GM21723 (cell line): ENCODE measurements around the gene CAMTA1.
"Not testable (repeated sequence)": the region's sequence is repeated elsewhere in the genome, so short reads cannot be mapped to it uniquely, and the experiment has no call there.

Source experiments
- ATAC-seq: cut with Tn5 transposase; IDR thresholded peaks from one replicate; pipeline ENCODE4 v1.9.1; 2021; ENCODE audit warnings: mild to moderate bottlenecking, moderate library complexity; ENCODE audit not compliant: unreplicated experiment

CAMTA1 gene, protein sequence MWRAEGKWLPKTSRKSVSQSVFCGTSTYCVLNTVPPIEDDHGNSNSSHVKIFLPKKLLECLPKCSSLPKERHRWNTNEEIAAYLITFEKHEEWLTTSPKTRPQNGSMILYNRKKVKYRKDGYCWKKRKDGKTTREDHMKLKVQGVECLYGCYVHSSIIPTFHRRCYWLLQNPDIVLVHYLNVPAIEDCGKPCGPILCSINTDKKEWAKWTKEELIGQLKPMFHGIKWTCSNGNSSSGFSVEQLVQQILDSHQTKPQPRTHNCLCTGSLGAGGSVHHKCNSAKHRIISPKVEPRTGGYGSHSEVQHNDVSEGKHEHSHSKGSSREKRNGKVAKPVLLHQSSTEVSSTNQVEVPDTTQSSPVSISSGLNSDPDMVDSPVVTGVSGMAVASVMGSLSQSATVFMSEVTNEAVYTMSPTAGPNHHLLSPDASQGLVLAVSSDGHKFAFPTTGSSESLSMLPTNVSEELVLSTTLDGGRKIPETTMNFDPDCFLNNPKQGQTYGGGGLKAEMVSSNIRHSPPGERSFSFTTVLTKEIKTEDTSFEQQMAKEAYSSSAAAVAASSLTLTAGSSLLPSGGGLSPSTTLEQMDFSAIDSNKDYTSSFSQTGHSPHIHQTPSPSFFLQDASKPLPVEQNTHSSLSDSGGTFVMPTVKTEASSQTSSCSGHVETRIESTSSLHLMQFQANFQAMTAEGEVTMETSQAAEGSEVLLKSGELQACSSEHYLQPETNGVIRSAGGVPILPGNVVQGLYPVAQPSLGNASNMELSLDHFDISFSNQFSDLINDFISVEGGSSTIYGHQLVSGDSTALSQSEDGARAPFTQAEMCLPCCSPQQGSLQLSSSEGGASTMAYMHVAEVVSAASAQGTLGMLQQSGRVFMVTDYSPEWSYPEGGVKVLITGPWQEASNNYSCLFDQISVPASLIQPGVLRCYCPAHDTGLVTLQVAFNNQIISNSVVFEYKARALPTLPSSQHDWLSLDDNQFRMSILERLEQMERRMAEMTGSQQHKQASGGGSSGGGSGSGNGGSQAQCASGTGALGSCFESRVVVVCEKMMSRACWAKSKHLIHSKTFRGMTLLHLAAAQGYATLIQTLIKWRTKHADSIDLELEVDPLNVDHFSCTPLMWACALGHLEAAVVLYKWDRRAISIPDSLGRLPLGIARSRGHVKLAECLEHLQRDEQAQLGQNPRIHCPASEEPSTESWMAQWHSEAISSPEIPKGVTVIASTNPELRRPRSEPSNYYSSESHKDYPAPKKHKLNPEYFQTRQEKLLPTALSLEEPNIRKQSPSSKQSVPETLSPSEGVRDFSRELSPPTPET (N-terminal part only)

DNA sequence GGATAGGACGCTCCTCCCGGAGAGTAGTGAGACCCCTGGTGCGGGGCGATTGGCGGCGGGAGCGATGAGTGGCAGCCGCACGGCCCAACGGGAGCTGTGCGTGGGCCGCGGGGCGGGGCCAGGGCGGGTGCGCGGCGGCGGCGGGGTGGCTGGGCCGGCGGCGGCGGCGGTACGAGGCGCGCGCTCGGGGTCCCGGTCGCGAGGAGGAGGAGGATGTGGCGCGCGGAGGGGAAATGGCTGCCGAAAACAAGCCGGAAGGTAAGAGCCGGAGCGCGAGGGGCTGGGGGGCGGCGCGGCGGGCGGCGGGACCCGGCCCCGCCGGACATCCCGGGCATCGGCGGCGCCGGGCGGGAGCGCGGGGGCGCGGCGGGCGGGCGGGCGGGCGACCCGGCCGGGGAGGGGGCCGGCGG, at the start of gene CAMTA1:
TSS of gene CAMTA1 (plus strand) at position 137 of the 410 bp plus-strand sequence. CDS start at position 214, 77 bp downstream.
- ATAC-seq: peak; percentile 65

DNA sequence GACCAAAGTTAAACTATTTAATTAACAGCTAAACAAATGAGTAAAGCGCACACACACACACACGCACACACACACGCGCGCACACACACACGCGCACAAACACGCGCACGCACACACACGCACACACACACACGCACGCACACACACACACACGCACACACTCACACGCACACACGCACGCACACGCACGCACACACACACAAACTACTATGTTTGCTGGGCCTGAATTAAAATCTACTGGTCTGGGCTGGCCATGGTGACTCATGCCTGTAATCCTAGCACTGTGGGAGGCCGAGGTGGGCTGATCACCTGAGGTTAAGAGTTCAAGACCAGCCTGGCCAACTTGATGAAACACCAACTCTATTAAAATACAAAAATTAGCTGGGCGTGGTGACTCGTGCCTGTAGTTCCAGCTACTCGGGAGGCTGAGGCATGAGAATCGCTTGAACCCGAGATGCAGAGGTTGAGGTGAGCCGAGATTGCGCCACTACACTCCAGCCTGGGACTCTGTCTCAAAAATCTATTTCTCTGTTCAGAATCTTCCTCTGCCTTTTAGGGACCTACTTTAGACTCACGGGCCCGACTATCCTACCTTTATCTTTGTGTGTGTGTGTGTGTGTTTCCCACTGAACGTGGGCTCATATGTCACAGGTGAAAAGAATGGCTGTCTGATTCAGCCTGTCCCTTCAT, 46.1 kb upstream of the CAMTA1 start:
- ATAC-seq: no peak

DNA sequence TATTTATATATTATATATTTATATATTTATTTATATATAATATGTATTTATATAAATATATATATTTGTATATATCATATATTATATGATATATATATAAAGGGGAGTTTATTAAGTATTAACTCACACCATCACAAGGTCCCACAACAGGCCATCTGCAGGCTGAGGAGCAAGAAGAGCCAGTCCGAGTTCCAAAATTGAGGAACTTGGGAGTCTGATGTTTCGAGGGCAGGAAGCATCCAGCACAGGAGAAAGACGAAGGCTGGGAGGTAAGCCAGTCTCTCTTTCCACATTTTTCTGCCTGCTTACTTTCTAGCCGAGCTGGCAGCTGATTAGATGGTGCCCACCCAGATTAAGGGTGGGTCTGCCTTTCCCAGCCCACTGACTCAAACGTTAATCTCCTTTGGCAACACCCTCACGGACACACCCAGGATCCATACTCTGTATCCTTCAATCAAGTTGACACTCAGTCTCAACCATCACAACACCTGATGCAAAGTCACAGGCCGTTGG, 42.5 kb upstream of the CAMTA1 start:
- ATAC-seq: not testable (repeated sequence)

DNA sequence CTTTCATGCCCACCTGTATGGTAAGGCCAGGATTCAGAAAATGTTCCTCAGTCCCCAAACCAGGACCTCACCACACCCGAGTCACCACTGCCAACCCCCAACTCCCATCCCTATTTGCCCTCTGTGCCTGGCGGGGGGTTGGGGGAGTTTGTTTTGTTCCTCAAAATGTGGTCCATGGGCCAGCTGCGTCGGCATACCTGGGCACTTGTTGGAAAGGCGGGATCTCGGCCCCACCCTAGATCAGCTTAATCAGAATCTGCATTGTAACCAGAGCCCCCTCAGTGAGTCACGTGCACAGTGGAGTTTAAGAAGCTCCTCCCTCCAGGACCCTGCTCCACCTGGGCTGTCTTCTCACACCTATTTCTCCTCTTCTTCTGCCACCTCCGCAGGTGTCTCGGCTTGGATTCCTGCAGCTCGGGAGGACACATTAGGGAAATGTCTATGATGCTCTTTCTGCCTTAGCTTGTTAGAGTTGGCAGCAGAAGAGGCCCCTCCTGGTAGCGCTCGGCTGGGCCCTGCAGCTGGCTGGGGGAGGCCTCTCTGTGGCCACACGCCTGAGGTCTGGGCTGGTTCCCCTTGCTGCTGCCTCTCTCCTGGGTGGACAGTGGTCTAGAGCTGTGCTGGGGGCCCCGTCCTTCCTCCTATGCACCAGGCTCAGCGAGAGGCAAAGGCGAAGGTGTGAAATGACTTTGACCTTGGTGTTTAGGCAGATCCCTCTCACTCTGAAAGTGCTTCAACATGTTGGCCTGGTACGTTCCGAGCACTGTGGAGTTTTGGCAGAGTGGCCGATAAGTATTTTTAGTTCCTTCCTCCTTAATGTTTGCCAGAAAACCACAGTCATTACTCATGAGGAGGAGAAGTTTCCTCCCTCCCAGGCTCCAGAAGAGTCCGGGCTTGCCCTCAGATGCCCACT, 41.8 kb upstream of the CAMTA1 start:
- ATAC-seq: no peak

DNA sequence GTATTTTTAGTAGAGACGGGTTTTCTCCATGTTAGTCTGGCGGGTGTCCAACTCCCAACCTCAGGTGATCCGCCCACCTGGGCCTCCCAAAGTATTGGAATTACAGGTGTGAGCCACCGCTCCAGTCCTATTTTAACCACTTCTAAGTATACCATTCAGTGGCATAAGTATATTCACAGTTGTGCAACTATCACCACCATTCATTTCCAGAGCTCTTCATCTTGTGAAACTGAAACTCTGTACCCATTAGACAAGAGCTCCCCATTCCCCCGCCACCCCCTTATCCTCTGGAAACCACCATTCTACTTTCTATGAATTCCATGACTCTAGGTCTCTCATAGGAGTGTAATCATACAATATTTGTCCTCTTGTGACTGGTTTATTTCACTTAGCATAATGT, 40.2 kb upstream of the CAMTA1 start:
- ATAC-seq: no peak

DNA sequence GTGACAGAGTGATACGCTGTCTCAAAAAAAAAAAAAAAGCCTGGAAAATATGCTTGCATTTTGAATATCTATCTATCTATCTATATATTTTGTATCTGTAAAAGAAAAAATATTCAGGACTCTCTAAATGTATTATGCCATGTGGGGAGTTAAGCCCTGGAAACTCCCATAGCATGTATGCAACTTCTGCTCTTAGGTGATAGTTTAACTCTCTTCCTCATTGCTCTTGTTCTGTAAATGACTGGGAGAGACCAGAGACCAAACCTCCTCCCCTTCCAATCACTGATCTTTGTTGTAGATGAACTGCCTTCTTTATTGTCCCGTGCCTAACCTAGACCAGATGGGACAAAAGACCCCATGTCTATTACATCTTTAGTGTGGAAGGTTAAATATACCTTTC, 37.6 kb upstream of the CAMTA1 start:
- ATAC-seq: no peak

DNA sequence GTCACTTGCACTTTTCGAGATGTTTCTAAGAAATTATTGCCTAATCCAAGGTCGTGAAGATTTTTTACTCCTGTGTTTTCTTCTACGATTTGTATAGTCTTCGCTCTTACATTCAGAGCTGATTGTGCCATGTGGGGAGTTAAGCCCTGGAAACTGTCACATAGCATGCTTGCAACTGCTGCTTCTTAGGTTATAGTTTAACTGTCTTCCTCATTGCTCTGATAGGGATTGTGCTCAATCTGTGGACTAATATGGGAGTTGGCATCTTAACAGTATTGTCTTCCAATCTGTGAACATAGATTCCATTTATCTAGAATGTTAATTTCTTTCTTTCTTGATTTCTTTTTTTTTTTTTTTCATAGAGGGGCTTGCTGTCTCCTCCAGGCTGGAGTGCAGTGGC, 34.8 kb upstream of the CAMTA1 start:
- no peak for ATAC-seq

DNA sequence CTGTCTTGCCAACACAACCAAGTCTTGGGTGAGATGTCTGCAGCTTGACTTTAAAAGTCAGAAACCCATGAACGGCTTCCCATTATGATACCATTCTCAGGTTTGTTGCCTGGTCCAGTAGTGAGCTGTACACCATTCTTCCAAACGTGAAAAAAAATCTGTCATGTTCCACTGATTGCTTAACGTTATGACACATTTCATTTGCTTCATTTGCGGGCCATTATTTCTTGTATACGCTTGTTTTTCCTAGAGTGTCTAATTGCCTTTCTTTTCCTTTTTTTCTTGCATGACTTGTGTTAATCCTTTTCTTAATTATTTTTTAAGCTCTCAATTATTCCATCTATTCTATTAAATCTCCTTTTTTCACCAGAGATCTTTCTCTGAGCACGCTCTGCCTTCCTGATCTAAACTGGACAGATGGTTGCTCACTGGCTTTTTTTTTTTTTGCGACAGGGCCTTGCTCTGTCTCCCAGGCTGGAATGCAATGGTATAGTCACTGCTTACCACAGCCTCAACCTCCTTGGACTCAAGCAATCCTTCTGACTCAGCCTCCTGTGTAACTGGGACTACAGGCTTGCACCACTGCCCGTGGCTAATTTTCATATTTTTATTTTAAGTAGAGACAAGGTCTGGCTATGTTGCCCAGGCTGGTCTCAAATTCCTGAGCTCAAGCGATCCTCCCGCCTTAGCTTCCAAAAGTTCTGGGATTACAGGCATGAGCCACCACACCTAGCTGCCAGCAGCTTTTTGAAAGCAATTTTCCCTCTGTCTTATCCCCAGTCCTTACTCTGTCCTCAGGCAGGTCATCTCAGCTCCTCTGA, 31.7 kb upstream of the CAMTA1 start:
- ATAC-seq: no peak

DNA sequence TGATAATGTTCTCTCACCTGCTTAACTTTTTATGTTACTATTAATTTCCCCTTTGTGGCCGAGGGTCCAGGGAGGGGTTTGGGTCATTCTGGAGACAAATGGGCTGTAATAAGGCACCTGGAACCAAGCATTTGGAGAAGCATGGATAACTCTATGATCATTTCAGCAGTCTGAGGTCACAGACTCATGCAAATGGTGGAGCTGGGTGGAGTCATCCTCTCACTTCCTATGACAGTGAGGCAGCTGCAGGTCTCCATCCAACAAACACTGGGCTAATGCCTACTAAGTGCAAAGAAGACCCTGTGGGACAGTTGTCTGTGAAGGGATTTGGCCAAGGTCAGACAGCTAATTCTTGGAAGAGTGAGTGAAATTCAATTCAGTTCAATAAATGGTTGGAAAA, 28.8 kb upstream of the CAMTA1 start:
- no peak for ATAC-seq

DNA sequence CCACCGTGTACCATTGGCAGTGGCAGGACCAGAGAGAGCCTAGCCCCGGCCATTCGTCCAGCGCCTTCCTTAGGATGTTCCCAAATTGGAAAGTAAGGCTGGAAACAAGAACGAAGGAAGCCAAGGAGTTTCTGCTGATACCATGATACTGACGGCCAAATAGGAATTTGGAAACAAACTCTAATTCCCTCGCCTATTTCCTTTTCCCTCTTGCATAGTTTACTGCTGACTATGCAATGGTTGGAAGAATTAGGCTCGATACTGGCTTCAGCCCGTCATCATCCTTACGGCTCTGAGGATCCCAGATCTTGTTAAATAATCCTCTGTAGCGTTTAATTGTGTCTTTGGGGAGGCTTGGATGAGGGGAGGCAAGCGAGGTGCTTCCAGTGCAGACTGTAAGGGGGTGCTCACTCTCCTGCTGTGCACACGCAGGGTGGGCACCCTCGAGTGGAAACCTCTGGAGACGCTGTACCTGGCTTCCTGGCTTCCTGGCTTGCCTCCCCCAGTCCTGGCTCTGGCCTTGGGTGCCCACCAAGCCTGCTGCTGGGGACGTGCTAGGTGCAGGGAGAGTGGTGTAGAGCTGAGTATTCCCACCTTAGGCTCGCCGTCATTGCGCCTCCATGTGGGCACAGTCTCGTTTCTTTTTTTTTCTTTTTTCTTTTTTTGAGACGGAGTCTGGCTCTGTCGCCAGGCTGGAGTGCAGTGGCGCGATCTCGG, 27.4 kb upstream of the CAMTA1 start:
- ATAC-seq: no peak

DNA sequence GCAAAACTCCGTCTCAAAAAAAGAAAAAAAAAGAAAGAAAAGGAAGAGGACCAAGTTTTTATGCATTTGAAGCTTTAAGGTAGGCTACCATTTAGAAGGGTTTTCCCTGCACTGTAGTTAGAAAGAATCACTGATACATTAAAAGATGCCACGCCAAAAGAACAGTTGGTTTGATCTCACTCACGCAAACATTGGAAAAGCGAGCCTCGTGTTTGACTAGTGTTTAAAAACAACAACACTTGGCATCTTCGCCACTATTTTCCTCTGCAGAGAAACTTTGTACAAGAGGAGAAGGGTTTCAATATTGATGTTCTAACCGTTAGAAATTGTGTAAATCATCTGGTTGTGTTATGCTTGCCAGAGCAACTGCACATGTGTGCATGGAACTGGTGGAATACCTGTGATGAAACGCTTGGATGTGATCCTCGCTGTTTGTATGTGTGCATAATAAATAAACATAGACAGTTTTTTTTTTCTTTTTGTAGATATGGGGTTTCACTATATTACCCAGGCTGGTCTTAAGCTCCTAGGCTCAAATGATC, 24.0 kb upstream of the CAMTA1 start:
- ATAC-seq: no peak

DNA sequence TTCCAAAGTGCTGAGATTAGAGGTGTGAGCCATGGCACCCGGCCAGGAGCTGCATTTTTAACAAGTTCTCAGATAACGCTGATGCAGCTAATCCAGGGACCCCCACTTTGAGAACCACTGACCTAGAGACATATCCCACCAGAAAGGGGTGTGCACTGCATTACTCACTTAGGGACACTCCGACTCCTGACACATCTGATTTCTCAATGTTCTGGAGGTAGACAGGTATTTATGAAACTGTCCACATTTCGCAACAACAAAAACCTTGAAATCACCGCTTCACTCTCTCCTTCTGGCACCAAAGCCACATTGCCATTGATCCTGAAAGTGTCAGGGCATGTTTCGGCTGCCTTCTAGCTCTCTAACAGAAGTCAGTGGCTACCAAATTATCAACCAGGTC, 23.2 kb upstream of the CAMTA1 start:
- ATAC-seq: no peak

DNA sequence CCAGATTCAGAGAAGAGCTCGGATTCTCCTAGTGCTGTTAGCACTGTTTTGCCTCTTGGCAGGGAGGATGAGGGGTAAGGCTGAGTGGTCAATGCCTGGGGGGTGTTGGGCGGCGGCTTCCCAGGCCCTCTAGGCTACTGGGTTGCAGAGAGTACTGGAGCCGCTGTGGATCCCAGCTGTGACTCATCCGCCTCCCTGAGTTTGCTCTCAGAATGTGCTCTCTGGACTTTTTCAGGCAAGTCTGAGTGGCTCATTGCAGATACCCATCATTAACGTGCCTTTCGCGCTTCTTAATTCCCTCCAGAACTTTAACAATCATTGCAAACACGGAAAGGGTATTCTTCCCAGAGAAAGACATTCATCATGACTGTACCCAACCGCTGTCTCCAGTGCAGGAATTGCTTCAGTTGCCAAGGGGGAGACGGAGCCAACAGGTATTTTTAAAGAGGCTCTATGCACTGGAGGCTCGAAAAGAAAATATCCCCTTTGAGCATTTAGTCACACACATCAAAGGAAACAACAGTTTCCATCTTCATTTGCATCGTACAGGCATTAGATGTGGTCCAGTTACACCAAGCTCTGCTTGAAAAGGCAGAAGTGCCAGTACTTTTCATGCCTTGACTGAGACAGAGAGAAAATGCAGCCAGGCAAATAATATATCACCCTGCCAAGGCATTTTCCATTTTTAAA, 14.4 kb upstream of the CAMTA1 start:
- ATAC-seq: no peak

DNA sequence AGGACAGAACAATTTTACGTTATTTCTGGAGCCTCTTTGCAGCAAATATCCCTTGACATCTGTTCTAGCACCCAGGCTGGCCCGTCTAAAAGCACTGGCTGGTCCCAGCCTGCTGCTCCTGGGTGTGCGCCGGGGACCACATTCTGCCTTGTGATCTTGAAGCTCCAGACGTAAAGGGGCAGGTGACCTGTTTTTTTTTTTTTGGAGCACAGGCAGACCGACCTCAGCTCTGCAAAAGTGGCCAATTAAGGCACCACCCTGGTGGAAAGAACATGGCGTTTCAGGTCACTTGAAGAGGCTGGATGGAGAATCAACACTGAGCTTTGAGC, 13.8 kb upstream of the CAMTA1 start:
- ATAC-seq: no peak

DNA sequence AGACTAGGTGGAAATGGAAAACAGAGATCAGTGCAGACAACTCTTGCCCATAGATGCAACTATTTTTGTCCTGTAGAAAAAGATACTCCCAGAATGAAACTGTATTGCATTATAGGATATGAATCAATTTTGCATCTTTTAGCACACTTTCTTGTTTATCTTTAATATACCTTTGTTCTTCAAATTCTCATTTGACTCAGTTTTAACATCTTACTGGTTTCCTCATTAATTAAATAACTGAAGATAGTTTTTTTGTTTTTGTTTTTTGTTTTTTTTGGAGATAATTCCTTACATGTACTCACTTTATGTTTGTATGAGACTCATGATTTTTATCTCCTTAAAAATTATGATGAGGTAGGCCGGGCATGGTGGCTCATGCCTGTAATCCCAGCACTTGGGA, 10.9 kb upstream of the CAMTA1 start:
- no peak for ATAC-seq

DNA sequence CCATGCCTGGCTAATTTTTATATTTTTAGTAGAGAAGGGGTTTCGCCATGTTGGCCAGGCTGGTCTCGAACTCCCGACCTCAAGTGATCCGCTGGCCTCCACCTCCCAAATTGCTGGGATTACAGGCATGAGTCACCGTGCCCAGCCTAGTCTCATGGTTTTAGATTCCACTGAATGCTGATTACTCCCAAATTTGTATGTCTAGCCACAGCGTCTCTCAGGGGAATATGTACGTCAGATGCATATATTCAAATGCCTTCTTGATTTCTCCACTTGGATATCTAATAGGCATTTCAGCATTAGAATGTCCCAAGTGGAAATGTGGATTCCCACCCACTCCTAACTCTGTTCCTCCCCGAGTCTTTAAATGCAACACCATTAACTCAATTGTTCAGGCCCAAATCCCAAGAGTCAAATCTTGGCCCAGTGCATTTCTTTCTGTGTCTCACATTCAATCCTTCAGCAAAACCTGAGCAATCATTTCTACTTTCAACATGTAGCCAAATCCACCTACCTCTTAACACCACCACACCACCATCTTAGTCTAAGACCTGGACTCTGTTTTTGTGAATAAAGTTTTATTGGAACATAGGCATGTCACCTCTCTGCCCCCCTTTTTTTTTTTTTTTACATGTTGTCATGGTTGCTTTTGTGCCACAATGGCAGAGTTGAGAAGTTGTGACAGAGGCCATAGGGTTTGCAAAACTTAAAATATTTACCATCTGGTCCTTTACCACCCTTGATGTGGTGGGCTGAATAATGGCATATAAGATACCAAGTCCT, 9.8 kb upstream of the CAMTA1 start:
- no peak for ATAC-seq
